HEK293T (cell line): ENCODE measurements around the gene SCAMP1.

Experiments used
- CTCF ChIA-PET: fragments of 350-600 bp; formaldehyde crosslinking; extraction: SDS; loops from one replicate; lab custom pipeline; 2021; ENCODE audit warnings: antibody characterized with exemption, inconsistent platforms; lab: Yijun Ruan, JAX
- POLR2A ChIA-PET: fragments of 350-600 bp; formaldehyde crosslinking; extraction: SDS; loops from one replicate; lab custom pipeline; 2020; ENCODE audit warnings: antibody characterized with exemption, inconsistent platforms; lab: Yijun Ruan, JAX
- DNase-seq: peaks from one replicate; pipeline ENCODE4 v3.0.0; 2012; ENCODE audit warnings: mixed read lengths; ENCODE audit errors: extremely low spot score
- ARNT ChIP-seq: fragments of 450-650 bp; IDR thresholded peaks from 2 replicates; pipeline ENCODE4 v1.6.1; 2017; ENCODE audit warnings: mild to moderate bottlenecking
- BHLHE40 ChIP-seq: fragments of 450-650 bp; IDR thresholded peaks from 2 replicates; pipeline ENCODE4 v1.6.1; 2016; ENCODE audit warnings: mild to moderate bottlenecking, moderate library complexity, borderline replicate concordance
- CTBP1 ChIP-seq: fragments of 450-650 bp; IDR thresholded peaks from 2 replicates; pipeline ENCODE4 v1.6.1; 2016; ENCODE audit warnings: borderline replicate concordance
- ELF4 ChIP-seq: fragments of 450-650 bp; IDR thresholded peaks from 2 replicates; pipeline ENCODE4 v1.6.1; 2017; ENCODE audit warnings: antibody characterized with exemption
- FOXA1 ChIP-seq: fragments of 450-650 bp; IDR thresholded peaks from 2 replicates; pipeline ENCODE4 v1.6.1; 2016; ENCODE audit warnings: mild to moderate bottlenecking
- FOXK2 ChIP-seq: fragments of 450-650 bp; IDR thresholded peaks from 2 replicates; pipeline ENCODE4 v1.6.1; 2016; ENCODE audit warnings: mild to moderate bottlenecking
- FOXM1 ChIP-seq: fragments of 450-650 bp; IDR thresholded peaks from 2 replicates; pipeline ENCODE4 v1.6.1; 2017; ENCODE audit warnings: mild to moderate bottlenecking, borderline replicate concordance
- HDGF ChIP-seq: fragments of 450-650 bp; IDR thresholded peaks from 2 replicates; pipeline ENCODE4 v1.6.1; 2017; ENCODE audit warnings: antibody characterized with exemption, borderline replicate concordance
- L3MBTL2 ChIP-seq: fragments of 450-650 bp; conservative IDR thresholded peaks from 2 replicates; pipeline ENCODE4 v1.6.1; 2016; ENCODE audit warnings: mild to moderate bottlenecking
- LEF1 ChIP-seq: fragments of 450-650 bp; IDR thresholded peaks from 2 replicates; pipeline ENCODE4 v1.6.1; 2017; ENCODE audit warnings: mild to moderate bottlenecking, borderline replicate concordance
- NFRKB ChIP-seq: fragments of 450-650 bp; IDR thresholded peaks from 2 replicates; pipeline ENCODE4 v1.6.1; 2016; ENCODE audit warnings: mild to moderate bottlenecking, moderate library complexity
- PKNOX1 ChIP-seq: fragments of 450-650 bp; IDR thresholded peaks from 2 replicates; pipeline ENCODE4 v1.6.1; 2016
- SP1 ChIP-seq: fragments of 450-650 bp; IDR thresholded peaks from 2 replicates; pipeline ENCODE4 v1.6.1; 2017
- SUZ12 ChIP-seq: fragments of 450-650 bp; IDR thresholded peaks from 2 replicates; pipeline ENCODE4 v1.6.1; 2016; ENCODE audit warnings: mild to moderate bottlenecking
- TARDBP ChIP-seq: fragments of 450-650 bp; IDR thresholded peaks from 2 replicates; pipeline ENCODE4 v1.6.1; 2016
- ZNF384 ChIP-seq: fragments of 450-650 bp; IDR thresholded peaks from 2 replicates; pipeline ENCODE4 v1.6.1; 2016

The SCAMP1 gene

GRCh38 chr5:78405829-78406750, 45.7 kb downstream of the SCAMP1 start:
- TF ChIP-seq PKNOX1 (peak; percentile 48), ZNF384 (no peak), ELF4 (no peak), L3MBTL2 (no peak), CTBP1 (no peak), FOXA1 (no peak)
- POLR2A ChIA-PET = no interaction called here
- DNase-seq = no peak
- CTCF ChIA-PET = no interaction called here

- DNase-seq = no peak
- TF ChIP-seq ARNT = no peak
- no peak for TF ChIP-seq FOXM1
- no peak for TF ChIP-seq TARDBP
- TF ChIP-seq FOXK2 = no peak
- no peak for TF ChIP-seq HDGF
- TF ChIP-seq SUZ12 = no peak
- TF ChIP-seq ELF4 = no peak
- TF ChIP-seq L3MBTL2 = no peak
- no peak for TF ChIP-seq FOXA1
- no peak for TF ChIP-seq ZNF384
- no peak for TF ChIP-seq BHLHE40
- POLR2A ChIA-PET = no interaction called here
- CTCF ChIA-PET = no interaction called here
Observed at GRCh38 chr5:78407458-78407857, 47.0 kb downstream of the SCAMP1 start.

- TF ChIP-seq SUZ12 (no peak), TARDBP (no peak), PKNOX1 (no peak), BHLHE40 (no peak), FOXK2 (no peak), NFRKB (no peak), CTBP1 (no peak), SP1 (no peak), LEF1 (no peak), FOXM1 (no peak), ZNF384 (no peak), ARNT (no peak), ELF4 (no peak), FOXA1 (no peak)
- ChIA-PET CTCF (no interaction called here), POLR2A (no interaction called here)
- DNase-seq = no peak
Observed at GRCh38 chr5:78411586-78411985, 51.2 kb downstream of the SCAMP1 start.

GRCh38 chr5:78416677-78417425, 56.4 kb downstream of the SCAMP1 start:
- ChIA-PET CTCF (no interaction called here), POLR2A (no interaction called here)
- no peak for DNase-seq
- TF ChIP-seq L3MBTL2 = no peak
- TF ChIP-seq FOXK2 = no peak
- TF ChIP-seq FOXA1 = no peak
- no peak for TF ChIP-seq NFRKB
- no peak for TF ChIP-seq FOXM1
- TF ChIP-seq TARDBP = no peak
- TF ChIP-seq ARNT = no peak
- TF ChIP-seq ELF4 = no peak
- TF ChIP-seq BHLHE40 = no peak
- no peak for TF ChIP-seq HDGF
- TF ChIP-seq CTBP1 = no peak
- TF ChIP-seq SUZ12 = no peak
- no peak for TF ChIP-seq LEF1
- TF ChIP-seq PKNOX1 = no peak

- POLR2A ChIA-PET = no interaction called here
- TF ChIP-seq ZNF384 (no peak), HDGF (no peak), FOXK2 (no peak), FOXM1 (no peak), BHLHE40 (no peak), FOXA1 (no peak), ARNT (no peak), L3MBTL2 (no peak)
- CTCF ChIA-PET = no interaction called here
- no peak for DNase-seq
Observed at GRCh38 chr5:78419396-78419795, 59.0 kb downstream of the SCAMP1 start.

- POLR2A ChIA-PET = no interaction called here
Observed at GRCh38 chr5:78420548-78420947, 60.1 kb downstream of the SCAMP1 start.

More at GRCh38 chr5:78420548-78420947, 60.1 kb downstream of the SCAMP1 start:
- no peak for DNase-seq
- TF ChIP-seq SP1 = no peak
- no peak for TF ChIP-seq HDGF
- TF ChIP-seq ELF4 = no peak
- no peak for TF ChIP-seq PKNOX1
- no peak for TF ChIP-seq NFRKB
- no peak for TF ChIP-seq CTBP1
- TF ChIP-seq TARDBP = no peak
- no peak for TF ChIP-seq FOXM1
- TF ChIP-seq ZNF384 = no peak
- TF ChIP-seq BHLHE40 = no peak
- no peak for TF ChIP-seq SUZ12
- TF ChIP-seq ARNT = no peak
- TF ChIP-seq FOXK2 = no peak
- no peak for TF ChIP-seq LEF1
- no peak for TF ChIP-seq FOXA1
- TF ChIP-seq L3MBTL2 = no peak
- CTCF ChIA-PET = interaction anchor here (1.2 kb wide), 1 partner anchor 47 kb away, joined by 6 read pairs; no protein-coding TSS in a partner anchor
